GM18498 (cell line): Measurements from ENCODE around the gene TAOK2.
"Not testable (repeated sequence)": the region's sequence is repeated elsewhere in the genome, so short reads cannot be mapped to it uniquely, and the experiment has no call there.

ENCODE experiments used
- ATAC-seq: cut with Tn5 transposase; IDR thresholded peaks from one replicate; pipeline ENCODE4 v1.9.1; 2021; ENCODE audit warnings: mild to moderate bottlenecking, moderate library complexity; ENCODE audit not compliant: unreplicated experiment

TAOK2 gene

GRCh38 chr16:30000735-30001631 lies 27.3 kb downstream of the TAOK2 start:
- ATAC-seq: no peak

- ATAC-seq: no peak
These were observed 29.1 kb downstream of the TAOK2 start for GRCh38 chr16:30002614-30003346.

GRCh38 chr16:30003670-30004423 lies 30.2 kb downstream of the TAOK2 start:
- no peak for ATAC-seq

GRCh38 chr16:30004424-30004776 lies 30.7 kb downstream of the TAOK2 start:
- ATAC-seq: no peak

- no peak for ATAC-seq
These were observed 31.2 kb downstream of the TAOK2 start for GRCh38 chr16:30004811-30005242.

GRCh38 chr16:30005341-30006094 lies 31.9 kb downstream of the TAOK2 start:
- no peak for ATAC-seq

GRCh38 chr16:30006095-30006473 lies 32.4 kb downstream of the TAOK2 start:
- no peak for ATAC-seq

- ATAC-seq: no peak
These were observed 33.1 kb downstream of the TAOK2 start for GRCh38 chr16:30006659-30007377.

GRCh38 chr16:30007378-30007895 lies 33.8 kb downstream of the TAOK2 start:
- no peak for ATAC-seq

GRCh38 chr16:30009085-30009862 lies 35.6 kb downstream of the TAOK2 start:
- ATAC-seq: no peak

GRCh38 chr16:30009990-30010843 lies 36.5 kb downstream of the TAOK2 start:
- ATAC-seq: no peak

GRCh38 chr16:30010844-30011713 lies 37.4 kb downstream of the TAOK2 start, which contains the start of gene DOC2A:
Gene DOC2A, minus strand, starts transcription at chr16:30011027. Its CDS starts 805 bp downstream, at chr16:30010222.
- no peak for ATAC-seq

- ATAC-seq: no peak
These were observed 38.2 kb downstream of the TAOK2 start for GRCh38 chr16:30011714-30012504.

- not testable (repeated sequence) for ATAC-seq
These were observed 38.9 kb downstream of the TAOK2 start for GRCh38 chr16:30012598-30012997.

GRCh38 chr16:30015450-30015849 lies 41.8 kb downstream of the TAOK2 start:
- ATAC-seq: not testable (repeated sequence)
